ENCODE measurements around the gene BTBD8.

- TF ChIP-seq, protein P1, sequence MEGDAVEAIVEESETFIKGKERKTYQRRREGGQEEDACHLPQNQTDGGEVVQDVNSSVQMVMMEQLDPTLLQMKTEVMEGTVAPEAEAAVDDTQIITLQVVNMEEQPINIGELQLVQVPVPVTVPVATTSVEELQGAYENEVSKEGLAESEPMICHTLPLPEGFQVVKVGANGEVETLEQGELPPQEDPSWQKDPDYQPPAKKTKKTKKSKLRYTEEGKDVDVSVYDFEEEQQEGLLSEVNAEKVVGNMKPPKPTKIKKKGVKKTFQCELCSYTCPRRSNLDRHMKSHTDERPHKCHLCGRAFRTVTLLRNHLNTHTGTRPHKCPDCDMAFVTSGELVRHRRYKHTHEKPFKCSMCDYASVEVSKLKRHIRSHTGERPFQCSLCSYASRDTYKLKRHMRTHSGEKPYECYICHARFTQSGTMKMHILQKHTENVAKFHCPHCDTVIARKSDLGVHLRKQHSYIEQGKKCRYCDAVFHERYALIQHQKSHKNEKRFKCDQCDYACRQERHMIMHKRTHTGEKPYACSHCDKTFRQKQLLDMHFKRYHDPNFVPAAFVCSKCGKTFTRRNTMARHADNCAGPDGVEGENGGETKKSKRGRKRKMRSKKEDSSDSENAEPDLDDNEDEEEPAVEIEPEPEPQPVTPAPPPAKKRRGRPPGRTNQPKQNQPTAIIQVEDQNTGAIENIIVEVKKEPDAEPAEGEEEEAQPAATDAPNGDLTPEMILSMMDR (IDR thresholded peaks at IDR 0.05): no peak
- no peak for TF ChIP-seq POLR2A (IDR thresholded peaks at IDR 0.05)
Measured at GRCh38 chr1:92070892-92071291, 9.3 kb upstream of the BTBD8 start.
